Stimulated activated naive CD4-positive, alpha-beta T cell (primary cell): ENCODE results near the gene ABCA3.
A peak's percentile ranks its signal among the peaks of the same experiment; 100 is the strongest.
"Not testable (repeated sequence)": the region's sequence is repeated elsewhere in the genome, so short reads cannot be mapped to it uniquely, and the experiment has no call there.

ENCODE experiments used
- DNase-seq, 6 experiments: peaks; one replicate each; lab custom pipeline; 2025; lab: John Stamatoyannopoulos, UW

The ABCA3 gene

DNA sequence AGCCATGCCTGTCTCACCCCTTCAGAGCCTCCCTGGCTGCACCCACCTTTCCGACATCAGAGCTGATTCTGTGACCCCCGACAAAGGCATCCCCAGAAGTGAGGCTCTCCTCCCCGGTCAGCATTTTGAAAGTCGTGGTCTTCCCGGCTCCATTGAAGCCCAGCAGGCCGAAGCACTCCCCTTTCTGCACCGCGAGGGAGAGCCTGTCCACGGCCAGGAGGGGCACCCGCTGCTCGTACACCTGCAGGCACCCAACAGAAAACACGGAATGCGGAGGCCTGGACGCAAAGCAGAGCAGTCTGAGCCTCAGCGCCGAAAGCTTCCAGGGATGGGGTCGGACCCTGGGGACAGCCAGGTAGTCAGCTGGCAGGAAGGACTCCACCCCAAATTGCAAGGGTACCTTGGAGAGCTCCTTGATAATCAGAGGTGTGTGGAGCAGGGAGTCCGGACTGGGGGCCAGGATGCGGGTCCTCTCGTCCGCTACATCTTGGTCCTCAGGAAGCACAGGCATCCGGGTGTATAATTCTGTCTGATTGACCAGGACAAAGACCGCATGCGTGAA lies 59.5 kb downstream of the ABCA3 start:
- DNase-seq = no peak

DNA sequence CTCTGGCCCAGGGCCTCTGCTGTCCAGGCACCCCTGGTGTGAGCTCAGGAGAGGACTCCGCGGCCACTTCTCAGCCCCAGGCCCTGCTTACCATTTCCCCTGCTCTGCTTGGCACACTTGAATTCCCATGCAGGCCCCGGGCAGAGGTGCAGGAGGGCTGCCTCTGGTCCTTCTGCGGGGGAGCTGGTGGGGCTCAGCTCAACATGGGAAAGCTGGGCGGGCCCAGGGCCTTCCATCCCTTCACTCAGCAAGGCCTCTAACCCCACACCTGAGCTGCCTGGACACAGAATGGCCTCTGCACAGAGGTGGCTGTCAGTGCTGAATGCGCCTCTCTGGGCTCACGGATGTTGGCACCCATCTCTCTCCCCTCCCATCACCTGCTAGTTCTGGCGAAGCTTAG lies 60.1 kb downstream of the ABCA3 start:
- DNase-seq = no peak

DNA sequence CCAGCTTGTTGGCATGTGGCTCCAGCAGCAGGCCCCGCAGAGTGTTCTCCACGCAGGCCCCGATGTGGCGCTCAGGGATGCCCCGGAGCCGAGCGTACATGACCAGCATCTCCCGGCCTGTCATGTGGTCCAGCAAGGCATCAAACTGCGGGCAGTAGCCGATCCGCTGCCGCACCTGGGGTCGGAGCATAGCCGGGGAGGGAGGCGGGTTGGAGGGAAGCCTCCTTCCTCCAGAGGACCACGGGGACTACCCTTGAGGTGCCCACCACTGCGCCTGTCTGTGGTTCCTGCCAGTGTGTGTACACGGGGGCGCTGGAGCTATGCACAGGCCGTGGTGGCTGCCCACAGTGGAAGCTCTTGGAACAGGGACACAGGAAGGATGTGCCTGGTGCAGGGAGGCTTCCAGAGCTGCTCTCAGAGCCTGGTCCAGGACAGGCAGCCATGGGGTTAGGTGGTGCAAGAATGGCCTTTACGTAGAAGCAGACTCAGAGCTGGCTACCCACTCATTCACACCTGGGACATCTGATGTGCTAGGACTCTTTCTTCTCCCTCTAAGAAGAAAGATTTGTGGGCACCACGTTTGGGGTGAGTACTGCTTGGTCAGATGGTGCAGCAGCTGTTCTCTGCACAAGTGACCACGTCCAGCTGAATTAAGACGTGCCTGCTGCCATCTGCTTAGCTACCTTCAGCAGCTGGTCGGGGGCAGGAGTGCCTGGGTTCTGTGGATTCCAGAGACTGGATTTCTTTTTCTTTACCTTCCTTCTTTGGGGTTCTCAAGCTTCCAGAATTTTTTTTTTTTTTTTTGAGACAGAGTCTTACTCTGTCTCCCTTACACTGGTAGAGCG lies 61.4 kb downstream of the ABCA3 start:
- no peak for DNase-seq

DNA sequence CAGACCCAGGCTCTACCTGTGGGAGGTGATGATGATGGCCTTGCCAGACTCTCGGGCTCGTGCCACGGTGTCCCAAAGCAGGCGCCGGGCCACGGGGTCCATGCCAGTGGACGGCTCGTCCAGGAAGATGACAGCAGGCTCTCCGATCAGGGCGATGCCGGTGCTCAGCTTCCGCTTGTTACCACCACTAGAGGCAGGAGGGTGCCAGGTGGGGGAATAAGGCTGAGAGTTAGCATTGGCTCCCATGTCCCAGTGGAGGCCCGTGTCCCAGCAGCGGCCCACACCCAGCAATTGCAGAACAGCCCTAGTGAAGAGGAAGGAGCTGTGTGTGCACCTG lies 62.3 kb downstream of the ABCA3 start:
- no peak for DNase-seq

DNA sequence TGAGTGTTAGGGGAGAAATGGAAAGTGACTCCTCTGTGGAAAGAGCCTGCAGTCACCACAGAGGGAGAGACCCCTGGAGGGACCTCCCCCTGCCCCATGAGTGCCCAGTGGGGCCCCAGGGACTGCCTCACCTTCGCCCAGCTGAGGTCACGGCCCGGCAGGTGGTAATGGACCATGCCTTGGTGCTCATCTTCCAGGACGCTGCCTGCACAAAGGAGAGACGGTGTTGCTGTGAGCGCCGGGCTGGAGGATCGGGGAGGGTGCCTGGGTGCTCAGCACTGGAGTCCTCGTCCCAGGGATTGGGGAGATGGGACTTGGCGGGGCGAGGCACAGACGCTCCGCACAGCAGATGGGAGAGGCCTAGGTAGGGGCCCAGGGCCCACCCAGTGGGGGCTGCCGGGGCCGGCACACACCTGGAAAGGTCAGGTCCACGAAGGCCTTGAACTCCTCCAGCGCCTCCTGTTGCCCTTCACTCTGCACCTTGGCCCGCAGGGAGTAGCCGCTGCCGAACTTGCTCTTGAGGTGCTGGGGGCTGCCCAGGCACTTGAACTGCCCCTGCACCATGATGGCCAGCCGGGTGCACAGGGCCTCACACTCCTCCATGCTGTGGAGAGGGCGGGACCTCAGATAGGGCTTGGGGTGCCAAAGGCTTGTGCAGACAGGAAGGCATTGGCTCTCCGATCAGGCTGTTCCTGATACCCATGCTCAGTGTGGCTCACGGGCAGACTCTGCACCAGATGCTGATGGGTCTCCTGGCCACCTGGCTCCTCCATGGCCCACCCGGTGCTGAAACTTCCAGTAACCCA lies 62.9 kb downstream of the ABCA3 start:
- DNase-seq = no peak

DNA sequence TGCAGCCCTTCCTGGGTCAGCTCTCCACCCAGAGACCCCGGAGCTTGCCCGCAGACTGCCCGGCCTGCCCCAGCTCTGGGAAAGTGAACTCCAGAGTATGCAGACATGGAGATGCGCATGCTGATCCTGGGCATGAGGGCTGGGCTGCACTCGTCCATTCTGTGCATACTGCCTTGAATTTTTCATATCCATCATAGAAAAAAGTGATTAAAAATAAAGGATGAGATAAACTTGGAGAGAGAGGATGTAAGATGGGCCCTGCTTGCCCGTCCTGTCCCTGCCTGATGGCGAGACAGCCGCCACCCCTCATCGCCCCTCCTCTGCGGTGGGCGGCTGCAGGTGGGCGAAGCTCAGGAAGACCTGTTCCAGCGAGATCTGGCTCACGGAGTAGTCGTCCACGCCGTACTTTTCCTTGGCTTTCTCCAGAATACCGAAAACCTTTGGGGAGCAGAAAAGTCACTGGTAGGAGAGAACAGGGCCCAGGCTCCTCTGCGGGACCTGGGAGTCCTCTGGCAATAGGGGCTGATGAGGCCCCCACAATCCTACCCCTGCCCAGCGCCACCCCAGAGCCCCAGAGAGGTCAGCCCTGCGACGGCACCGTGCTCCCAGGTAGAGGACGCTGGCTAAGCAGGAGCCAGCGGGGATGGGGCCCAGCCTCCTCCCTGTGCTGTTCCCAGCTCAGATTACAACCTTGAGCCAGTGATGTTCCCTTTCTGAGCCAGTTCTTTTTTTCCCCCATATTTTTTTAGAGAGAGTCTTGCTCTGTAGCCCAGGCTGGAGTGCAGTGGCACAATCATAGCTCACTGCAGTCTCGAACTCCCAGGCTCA lies 63.9 kb downstream of the ABCA3 start:
- DNase-seq = no peak

DNA sequence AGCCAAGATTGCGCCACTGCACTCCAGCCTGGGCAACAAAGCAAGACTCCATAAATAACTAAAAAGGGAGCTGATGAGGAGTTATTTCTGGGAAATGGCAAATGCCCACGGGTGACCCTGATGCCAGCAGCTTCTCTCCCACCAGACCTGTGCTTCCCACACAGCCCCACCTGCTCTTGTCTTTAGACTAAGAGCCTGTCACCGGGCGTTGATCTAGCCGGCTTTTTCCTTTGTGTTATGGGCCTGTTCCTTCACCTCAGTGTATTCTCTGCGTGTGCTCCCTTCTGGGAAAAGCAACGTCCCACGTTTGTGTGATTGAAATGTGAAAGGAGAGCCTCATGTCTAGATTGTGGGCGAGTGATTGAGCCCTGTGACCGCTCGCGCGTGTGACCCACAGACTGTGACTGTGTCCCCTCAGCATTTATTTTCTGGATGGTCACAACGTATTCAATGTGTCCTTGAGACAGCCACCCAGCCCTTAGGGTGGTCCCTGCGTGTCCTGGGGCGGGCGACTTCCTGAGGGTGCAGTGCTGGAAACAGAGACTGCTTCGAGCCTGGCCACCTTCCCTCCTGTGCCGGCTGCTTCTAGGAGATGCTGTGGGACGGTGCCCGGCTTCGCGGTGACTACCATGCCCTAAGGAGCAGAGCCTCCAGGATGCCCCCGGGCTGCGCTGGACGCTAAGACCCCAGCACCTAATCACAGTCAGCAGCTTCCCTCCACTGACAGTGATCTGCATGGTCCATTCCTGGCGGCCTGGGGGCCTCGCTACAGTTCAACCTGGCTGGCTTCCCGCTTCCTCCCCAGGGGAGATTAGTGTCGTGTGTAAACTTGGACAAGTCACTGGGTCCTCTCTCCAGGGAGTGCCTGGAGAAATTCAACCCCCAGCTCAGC lies 64.8 kb downstream of the ABCA3 start:
- no peak for DNase-seq

DNA sequence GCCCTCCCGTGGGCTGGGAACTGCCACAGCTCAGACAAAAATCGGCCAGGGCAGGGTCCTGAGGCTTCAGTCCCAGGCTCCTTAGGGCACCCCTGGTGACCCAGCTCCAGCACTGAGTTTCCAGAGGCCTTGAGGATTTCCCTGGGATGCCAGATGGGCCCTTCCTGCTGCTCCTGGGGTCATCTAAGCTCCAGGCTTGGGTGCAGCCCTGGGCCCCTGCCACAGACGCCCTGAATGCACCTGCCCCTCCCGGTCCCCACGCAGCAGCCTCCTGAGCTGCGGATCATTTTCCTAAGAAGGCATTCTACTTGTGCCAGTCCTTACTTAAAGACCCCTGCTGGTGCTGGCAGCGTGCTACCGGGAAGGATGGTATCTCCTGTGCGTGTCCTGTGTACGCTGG lies 66.6 kb downstream of the ABCA3 start:
- DNase-seq = no peak

DNA sequence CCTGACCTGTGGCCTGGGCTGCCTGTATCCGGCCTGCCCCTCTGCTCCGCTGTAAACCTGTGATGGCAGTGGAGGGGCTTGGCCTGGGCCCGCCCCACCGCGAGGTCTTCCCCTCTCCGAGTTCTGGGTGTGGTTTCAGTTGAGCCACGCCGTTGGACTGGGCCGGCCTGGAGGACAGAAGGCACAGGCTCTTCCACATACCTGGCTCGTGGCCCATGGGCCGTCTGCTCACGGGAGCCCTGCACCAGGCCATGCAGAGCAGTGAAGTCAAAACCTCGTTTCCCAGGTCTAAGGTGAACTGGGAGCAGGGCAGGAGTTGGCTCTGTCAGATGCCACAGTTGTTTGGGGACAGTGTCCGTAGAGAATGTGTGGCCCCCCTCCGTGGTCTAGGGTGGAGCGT lies 67.0 kb downstream of the ABCA3 start:
- DNase-seq = no peak

DNA sequence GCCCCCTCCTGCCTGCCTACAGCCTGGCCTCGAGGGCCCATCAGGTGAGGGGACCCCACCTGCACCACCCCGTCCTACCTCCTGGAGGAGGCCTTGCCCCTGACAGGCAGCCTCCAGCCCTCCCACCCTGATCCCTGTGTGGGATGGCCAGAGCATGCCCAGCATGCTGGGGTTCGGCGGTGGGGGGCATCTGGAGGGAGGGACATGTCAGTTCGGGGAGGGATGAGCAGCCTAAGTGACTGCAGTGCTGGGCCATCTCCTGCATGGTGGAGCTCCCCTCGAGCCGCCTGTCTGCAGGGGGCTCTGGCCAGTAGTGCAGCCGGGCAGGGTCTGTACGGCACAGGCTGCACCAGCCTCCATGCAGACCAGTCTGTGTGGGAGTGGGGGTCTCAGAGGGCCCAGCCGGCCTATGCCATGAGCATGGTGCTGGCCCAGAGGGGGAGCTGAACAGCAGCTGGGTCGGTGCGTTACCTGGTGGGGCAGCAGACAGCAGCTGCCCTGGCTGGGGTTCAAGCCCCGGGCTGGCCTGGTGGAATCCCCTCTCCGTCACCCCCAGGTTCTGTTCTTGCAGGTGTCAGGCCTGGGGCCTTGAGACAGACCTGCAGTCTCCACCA lies 68.6 kb downstream of the ABCA3 start:
- no peak for DNase-seq

DNA sequence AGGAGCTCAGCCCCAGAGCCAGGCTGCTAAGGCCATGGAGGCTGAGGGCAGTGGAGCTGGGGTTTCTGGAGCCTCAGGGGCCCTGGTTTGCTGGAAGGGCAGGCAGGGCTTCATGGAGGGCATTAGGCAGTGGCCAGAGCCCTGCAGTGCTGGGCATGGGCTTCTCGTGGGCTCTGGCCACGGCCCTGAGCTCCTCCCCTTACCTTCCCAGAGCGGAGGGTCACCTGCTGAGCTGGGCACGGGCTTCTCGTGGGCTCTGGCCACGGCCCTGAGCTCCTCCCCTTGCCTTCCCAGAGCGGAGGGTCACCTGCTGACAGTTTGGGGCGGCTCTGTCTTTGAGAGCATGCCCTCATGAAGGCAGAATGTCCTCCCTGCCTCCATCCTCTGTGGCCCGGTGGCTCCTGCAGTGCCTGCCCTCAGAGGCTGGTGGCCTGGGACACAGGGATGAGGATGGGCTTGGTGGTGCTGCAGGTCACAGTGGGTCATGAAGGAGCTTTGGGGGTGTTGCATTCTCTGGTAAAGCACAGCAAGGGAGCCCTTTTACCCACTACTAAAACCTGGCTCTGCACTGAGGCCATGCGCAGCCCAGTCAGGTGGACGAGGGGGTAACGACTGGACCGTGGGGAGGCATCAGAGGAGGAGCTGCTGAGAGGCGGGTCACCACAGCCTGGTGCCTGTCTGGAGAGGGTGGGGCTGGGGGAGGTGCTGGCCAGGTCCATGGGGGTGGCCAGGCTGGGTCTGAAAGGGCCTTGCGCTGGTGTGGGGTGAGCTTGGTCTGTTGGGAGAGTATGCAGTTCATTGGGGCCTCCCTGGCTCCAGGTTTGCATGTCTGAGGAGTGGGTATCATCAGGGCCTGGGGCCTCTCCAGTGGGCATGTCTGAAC lies 69.7 kb downstream of the ABCA3 start:
- no peak for DNase-seq

DNA sequence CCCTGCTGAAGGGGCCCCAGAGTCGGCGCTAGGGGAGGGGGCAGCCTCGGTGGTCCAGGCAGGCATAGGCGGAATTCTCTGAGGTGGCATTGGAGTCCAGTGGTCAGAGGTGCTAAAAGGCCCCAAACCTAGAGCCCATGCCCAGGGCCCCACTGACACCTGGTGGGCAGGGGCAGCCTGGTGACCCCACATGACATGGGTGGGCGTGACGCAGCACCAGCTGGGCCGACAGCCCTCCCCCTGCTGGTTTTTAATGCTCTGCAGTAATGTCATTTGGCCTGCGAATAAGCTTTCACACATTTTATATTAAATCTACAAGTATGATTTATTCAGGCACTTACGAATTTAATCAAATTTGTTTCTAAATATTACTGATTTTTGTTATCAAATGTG lies 70.5 kb downstream of the ABCA3 start:
- no peak for DNase-seq

DNA sequence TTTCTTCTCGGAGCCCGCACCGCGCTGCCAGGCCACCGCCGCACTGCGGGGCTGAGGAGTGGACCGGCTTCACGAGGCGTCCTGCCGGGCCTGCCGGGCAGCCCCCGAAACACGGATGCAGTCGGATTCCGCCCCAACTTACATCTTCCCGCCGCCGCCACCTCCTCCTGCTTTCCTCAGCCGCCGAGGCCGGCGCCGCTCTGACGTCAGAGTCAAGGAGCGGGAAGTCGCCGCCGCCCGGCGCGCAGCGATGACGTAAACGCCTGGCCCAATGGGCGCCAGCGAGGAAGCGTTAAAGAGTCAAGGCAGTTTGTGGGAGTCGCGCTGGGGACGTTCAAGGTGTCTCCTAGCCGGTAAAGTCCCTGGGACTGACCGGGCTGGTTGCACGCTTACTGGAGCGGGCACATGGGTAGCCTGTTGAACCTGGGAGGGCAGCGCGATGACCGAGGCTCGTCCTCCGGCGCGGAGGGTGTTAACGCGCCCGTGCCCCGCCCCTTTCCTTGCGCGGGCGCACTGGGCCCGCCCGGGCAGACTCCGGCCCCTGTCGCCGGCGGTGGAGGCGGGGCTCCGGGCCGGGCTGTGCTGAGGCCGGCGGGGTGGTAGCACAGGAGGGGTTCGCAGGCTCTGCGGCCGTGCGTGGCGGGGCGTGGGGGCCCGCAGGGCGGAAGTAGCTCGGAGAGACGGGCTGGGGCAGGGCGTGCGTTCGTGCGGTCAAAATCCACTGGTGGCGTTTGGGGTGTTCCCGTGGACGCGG lies 72.4 kb downstream of the ABCA3 start, which contains the start of gene RNPS1:
Gene RNPS1 (minus strand): TSS at position 214 of the 754 bp plus-strand sequence. CDS start 3,483 bp downstream, outside the sequence.
- DNase-seq = peak; percentile 89 to 97 (median 93)

DNA sequence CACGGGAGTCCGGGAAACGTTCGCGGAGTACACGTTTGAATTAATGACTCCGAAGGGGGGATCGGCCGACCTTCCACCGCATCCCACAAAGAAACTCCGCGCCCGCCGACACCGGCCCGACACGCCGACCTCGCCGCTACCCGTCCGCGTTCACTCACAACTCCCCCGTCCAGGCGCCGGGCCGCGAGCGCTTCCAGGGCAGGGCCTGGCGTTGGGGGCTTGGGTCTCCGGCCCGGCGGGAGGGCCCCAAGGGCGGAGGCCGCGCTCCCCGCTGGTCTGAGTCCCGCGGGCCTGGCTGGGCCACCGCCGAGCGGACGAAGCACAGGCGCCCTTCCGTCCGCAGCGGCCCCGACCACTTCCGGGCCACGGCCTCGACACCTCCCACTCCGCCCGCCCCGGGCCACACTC lies 73.0 kb downstream of the ABCA3 start:
- peak in 2 of 6 experiments; percentile 57 to 60 for DNase-seq

DNA sequence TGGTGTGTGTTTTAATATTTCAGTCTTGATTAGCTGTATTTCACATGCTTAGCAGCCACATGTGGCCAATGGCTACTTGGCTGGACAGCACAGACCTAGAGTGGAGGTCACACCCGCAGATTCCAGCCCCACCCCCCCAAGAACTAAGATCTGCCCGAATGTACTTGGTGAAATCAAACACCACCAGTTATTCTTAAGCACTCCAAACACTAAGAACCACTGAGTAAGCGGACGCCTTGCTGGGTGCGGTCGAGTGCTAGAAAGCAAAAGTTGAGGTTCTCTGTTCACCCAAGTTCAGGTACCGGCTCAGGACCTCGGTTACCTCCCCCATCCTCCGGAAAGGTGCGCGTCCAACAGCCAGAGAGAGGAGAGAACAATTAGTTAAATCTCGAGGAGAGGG lies 73.6 kb downstream of the ABCA3 start:
- DNase-seq = not testable (repeated sequence)

DNA sequence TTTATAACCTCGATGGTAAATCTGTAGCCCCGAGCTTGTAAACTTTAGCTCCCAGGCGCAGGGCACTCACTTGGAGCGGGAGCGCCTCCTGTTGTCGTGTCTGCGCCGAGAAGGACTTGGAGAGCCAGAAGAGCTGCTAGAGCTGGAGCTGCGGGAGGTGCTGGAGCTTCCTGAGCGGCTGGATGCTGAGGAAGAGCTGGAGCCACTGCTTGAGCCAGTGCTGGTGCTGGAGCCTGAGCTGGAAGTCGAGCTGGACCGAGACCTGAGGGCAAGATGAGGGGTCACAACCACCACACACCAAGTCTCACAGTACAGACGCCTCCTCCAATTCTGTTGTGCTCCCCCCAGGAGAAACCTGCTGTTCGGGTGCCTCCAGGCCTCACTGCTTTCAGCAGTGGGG lies 77.5 kb downstream of the ABCA3 start:
- DNase-seq = not testable (repeated sequence)

DNA sequence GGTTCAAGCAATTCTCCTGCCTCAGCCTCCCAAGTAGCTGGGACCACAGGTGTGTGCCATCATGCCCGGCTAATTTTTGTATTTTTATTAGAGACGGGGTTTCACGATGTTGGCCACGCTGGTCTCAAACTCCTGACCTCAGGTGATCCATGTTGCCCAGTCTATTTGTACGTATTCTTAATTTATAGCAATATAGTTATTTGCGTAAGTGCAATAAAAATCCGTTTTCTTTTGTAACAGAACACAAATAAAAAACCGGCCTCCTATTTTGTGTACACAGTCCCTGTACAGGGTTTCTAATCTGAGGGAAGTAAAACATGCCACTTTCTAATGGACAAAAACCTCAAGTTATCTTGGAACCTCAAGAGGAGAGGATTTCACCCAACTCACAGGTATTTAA lies 80.3 kb downstream of the ABCA3 start:
- no peak for DNase-seq

DNA sequence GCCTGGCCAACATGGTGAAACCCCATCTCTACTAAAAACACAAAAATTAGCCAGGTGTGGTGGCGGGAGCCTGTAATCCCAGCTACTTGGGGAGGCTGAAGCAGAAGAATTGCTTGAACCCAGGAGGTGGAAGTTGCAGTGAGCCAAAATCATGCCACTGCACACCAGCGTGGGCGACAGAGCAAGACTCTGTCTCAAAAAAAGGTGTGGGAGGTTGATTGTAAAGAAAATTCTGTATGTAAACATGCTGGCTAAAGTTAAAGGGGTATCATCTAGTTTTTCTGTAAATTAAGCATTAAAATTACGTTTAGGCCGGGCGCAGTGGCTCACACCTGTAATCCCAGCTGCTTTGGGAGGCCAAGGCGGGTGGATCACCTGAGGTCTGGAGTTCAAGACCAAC lies 82.0 kb downstream of the ABCA3 start:
- not testable (repeated sequence) for DNase-seq

DNA sequence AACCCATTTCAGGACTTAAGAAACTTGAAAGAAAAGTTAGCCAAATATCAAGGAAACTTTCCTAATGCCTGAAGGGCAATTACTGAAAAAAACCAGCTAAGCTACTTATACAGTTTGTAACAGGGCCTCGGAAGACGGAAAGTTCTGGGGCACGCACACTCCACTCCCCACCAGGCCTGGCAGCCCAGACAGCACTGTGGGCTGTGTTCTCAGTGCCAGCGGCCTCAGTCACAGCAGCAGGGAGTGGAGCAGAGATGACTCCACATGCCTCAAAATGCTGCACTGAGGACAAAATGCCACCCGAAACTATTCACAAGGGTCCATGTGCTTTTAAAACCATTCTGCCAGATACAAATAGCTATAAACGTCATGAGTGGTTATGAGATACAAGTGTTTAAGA lies 82.8 kb downstream of the ABCA3 start:
- no peak for DNase-seq
